Measurements from ENCODE around the gene CBFB.

The CBFB gene

DNA sequence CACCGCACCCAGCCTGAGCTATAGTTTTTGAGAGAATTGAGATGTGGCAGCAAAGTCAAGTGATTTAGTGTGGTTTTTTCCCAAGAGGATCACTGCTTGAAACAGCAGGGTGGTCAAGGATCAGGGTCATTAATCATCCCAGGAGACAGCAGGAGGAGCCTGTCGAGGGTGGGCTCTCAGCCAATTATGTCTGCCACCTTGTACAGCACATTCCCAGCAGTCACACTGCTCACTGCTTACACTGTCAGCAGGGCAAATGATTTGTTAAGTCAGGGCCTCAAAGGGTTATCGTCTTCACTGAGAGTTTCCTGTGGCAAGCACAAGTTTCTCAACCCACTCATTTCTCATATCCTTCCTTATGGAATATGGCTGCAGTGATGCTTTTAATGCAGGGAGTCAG is 108.7 kb downstream of the CBFB start:
- no peak for DNase-seq (ENCODE audit: low spot score)

DNA sequence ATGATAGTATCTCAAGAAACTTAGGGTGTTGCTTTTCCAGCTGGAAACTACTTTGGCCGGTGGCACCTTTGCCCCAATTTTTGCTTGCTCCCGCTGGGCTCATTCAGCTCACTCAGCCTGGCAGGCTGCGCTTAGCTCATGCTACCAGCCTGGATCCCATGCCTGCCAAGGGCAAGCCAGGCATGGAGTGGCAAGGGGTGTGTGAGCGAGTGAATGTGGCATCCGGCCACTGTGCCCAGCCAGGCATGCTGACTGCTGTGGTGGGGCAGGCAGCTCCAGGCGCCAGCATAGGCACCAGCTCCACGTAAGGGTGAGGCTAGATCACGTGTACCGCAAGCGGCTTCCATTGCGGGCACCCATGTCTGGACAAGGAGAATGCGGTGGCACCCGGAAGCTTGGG is 112.4 kb downstream of the CBFB start:
- DNase-seq (ENCODE audit: low spot score) = no peak

DNA sequence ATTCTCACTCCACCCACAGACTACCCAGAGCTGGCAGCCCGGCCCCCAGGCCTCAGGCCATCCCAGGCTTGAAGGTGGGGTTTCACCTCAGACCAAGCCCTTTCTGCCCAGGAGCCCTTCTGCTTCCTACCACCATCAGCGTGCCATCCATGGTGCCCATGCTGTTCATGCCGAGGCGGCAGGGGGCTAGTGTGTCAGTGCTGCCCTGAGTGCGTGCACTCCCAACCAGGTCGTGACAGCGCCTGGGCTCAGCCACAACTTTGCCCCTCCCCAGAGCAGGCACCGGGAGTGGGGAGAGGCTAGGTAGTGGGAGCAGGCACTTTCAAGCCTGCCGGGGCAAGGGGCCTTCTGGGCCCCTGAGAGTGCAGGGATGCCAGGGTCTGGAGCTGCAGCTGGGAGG is 113.4 kb downstream of the CBFB start:
- DNase-seq (ENCODE audit: low spot score) = no peak

DNA sequence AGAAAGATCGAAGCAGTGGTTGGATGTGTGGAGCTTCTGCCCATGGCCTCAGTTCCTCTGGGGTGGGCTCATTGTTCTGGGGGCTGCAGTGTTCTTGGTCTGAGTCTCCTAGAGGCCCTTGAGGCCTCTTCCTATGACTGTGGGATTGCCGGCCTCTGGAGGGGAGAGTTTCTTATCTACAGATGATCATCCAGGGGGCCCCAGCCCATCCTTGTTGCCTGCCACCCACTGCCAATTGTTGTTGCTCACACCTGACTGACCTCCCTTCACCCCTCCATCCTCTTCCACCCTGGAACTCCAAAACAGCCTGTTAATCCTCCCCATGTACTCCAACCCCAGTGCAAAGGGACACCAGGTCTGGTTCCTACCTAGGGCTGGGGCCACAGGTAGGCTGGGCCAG is 116.0 kb downstream of the CBFB start:
- no peak for DNase-seq (ENCODE audit: low spot score)

DNA sequence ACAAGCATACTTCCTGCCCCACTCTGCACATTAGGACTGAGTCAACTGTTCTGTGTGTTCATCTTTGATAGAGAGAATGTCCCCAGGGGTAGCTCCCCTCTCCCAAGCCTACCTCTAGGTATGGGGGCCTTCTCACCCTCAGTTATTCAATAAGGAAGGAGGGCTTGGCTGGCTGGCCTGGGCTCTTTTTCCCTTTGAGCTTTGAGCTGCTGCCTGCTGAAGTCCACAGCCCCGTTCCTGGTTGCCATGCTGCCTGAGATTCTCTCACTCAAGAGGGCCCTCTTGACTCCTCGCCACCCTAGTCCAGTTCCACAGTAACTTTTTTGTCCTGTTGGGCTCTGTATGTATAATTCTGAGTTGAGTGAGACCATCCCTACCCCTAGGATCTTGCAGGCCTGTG is 116.8 kb downstream of the CBFB start:
- no peak for DNase-seq (ENCODE audit: low spot score)

DNA sequence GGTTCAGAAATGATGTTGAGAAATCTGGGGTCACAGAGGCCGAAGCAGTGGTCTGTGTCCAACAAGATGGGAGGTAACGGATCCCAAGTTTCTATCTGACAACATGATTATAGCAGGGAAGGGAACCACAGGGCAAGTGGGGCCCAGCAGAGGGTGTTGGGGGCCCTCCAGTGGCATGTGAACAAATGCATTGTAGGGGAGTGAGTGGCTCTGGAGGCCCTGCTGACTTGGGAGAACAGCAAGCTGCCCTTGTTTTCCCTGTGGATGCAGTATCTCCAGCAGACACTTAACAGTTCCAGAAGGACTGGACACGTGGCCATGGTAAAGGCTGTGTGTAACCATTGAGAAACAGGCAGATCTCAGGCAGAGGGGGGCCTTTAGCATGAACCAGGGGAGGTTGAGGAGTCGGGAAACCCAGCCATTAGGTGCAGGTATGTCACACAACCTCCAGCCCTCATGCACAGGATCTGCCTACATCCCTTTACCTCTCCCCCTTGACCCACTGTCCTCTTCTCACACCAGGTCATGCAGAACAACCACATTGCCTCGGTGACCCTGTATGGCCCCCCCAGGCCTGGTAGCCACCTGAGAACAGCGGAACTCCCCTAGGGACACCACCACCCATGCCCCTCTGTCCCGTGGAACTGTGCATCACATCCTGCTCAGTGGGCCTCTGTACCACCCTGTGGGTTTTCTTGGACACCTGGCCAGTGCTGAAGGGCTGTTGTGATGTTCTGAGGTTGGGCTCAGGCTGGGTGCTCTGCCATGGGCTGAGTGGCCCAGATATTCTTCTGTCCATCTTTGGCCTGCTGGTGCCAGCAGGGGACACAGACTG is 117.8 kb downstream of the CBFB start:
- no peak for DNase-seq (ENCODE audit: low spot score)

DNA sequence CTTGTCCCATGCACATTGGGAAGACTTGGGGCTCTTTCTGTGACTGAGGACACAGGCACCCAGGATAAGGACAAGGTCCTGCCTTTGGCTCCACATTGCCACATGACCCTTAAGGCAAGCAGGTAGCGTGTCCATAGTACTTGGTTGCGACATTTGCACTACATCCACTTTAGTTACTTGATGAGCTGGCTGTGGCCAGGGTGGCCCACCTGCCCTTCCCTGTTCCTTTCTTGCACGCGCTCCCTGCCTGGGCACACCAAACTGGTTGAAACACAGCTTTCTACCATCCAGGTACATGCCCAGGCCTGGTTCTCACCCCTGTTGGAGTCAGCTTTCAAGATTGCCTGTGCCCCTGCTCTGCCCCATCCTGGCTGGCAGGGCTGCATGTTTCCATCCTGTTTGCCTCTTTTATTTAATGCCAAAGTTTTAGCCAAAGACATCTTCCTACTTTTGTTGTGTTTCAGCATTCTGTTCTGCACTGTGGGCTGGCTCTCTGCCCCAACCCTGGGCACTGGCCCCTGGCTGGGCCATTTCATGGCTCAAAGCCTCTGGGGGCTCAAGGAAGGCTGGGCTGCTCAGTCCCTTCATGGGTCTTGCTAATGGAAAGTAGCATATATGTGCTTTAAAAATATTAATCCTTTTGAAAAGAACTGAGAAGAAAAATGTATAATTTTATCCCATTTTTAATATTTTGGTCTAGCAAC is 118.6 kb downstream of the CBFB start:
- no peak for DNase-seq (ENCODE audit: low spot score)

DNA sequence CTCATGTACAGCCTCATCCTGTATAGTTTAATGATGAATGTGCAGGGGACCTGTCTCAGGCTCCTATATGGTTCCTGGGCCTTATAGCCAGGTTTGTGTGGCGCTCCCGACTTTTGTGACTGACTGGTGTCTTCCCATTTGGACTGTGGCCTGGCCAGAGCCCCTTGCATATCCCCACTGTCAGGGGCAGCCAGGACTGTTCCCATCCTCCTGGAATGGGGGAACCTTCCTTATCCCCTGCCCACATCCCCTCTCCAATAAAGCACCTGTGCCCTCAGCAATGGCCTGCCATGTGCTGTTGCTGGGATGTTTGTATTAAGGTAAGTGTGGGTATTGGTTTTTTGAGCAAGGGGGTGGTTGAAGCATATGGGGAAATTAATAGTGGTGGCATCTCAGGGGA is 119.3 kb downstream of the CBFB start:
- DNase-seq (ENCODE audit: low spot score) = no peak

DNA sequence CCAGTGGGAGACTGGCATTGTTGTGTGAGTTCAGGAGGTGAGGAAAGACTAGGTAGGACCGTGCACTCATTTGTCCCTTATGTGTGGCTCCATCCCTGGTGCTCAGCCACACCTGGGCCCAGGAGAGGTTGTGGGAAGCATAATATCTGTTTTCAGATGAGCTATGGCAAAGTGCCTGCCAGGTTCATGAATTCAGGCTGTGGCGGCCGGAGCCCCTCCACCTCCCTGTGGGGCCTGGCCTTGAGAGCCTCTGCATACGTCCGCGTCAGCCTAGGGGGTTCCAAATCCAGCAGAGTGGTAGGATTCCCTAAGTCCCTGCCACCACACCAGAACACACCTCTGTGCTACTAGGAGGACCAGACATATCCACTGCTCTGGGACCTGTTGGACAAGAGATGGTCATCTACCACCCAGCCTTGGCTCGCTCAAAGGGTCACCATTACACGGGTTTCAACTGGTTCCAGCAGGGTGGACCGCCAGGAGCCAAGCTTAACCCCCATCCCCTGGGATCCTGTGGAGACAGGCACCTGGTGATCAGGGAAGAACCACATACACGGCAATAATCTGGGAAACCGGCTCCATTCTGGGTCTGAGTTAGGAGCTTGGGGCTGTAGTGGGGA is 119.8 kb downstream of the CBFB start:
- no peak for DNase-seq (ENCODE audit: low spot score)

DNA sequence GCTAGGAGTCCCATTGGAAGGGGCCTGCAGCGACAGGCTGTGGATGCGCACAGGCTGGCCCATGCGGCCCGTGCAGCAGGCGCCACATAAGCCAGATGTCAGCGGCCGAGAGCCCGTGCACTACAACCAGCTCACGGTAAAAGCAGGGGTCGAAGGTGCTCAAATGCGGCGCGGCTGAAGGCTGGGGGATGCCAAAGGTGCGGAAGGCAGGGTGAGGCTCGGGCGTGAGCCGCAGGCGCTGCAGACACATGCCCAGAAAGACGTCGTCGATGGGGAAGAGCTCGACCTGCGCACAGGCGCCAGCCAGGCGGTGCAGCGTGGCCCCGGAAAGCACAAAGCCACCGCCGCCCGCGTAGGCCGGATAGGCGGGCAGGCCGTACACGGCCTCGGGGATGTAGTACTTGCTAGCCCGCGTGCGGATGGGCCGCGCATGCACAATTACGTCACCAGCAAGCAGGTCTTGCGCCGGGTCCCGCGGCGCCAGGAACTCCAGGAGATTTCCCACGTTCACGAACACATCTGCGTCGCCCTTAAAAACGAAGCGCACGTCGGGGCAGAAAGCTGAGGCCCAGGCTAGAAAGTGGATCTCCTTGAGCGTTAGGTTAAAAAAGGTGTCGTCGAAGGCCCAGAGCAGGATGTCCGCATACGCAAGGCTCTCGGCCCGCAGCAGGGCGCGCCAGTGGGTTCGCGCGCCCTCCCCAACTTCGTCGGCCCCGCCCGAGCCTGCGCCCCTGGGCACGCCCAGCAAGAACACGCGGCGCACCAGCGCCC is 120.5 kb downstream of the CBFB start:
- no peak for DNase-seq (ENCODE audit: low spot score)

DNA sequence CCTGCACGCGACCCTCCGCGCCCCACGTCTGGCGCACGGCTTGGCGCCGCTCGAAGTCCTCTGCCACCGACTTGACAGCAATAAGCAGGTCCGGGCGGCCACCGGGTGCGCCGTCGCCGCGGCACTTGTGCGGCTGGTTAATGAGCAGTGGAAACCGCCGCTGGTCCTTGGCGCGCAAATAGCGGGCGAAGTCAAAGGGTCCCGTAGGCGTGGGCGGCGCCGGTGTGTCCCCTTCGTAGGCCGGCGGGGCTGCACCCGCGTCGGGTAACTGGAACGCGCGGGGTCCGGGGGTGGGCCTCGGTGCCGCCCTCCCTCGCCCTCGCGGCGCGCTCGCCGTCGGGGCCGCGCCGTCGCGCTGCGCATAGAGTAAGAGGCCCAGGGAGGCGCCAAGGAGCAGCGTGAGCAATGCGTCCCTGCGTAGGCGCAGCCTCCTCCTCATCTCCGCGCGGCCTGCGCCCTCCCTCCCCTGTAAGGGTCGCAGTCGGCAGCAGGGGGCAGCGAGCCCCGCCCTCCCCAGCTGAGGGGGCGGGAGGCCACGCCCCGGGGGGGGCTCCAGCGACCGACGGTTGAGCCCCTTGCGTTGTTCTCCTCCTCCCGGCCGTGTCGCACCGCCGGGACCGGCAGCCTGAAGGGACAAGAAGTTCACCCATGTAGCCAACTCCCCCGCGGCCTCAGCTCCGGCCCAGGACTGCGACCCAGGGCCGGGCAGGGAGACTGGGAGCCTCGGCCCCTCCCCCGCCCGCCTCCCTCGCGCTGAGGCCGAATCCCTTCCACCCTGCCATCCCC is 121.3 kb downstream of the CBFB start:
- peak; percentile 50 for DNase-seq (ENCODE audit: low spot score)

Measured in CD4-positive, alpha-beta T cell treated with Interleukin-2 at 100 ng/mL for 4 hours (primary cell).